ENCODE measurements around the gene UTS2R. TPM values are rescaled to one million over a fixed set of nuclear protein-coding genes. Genes with fewer than 3 reads are reported as not detected.
"Not testable (repeated sequence)": the region's sequence is repeated elsewhere in the genome, so short reads cannot be mapped to it uniquely, and the experiment has no call there.

Gene UTS2R
- total RNA-seq, 1 donor from 2014 or later = 1.4 TPM

- intact Hi-C loops (cut with micrococcal nuclease) = no loop called here
- Histone ChIP-seq H3K36me3 (no peaks in the 10 kb centered on the region), H3K9me3 (replicated peaks) (no peaks in the 10 kb centered on the region), H3K4me1 (peaks cover 30% of the 10 kb centered on the region), H3K27ac (replicated peaks) (no peak overlapping the region), H3K27me3 (ENCODE audit: low read depth) (peaks cover 62% of the 10 kb centered on the region), H3K4me3 (no peak overlapping the region)
- TF ChIP-seq CTCF (IDR thresholded peaks at IDR 0.05; ENCODE audit: borderline replicate concordance) = no peak
- DNase-seq = no peak
Observed at GRCh38 chr17:82367724-82368524, 3.6 kb upstream of the UTS2R start.

- intact Hi-C loops (cut with micrococcal nuclease) = no loop called here
- Histone ChIP-seq H3K4me3 (no peak overlapping the region), H3K27ac (replicated peaks) (no peak overlapping the region), H3K36me3 (no peaks in the 10 kb centered on the region), H3K27me3 (ENCODE audit: low read depth) (peaks cover 74% of the 10 kb centered on the region), H3K9me3 (replicated peaks) (no peaks in the 10 kb centered on the region), H3K4me1 (peaks cover 34% of the 10 kb centered on the region)
- no peak for DNase-seq
- TF ChIP-seq CTCF (IDR thresholded peaks at IDR 0.05; ENCODE audit: borderline replicate concordance) = no peak
Observed at GRCh38 chr17:82369211-82369610, 2.4 kb upstream of the UTS2R start.

- Histone ChIP-seq H3K27me3 (ENCODE audit: low read depth) (peaks cover 86% of the 10 kb centered on the region), H3K27ac (replicated peaks) (no peak overlapping the region), H3K9me3 (replicated peaks) (no peaks in the 10 kb centered on the region), H3K4me3 (peak overlapping the region; percentile 62), H3K4me1 (peaks cover 34% of the 10 kb centered on the region), H3K36me3 (no peaks in the 10 kb centered on the region)
- no peak for TF ChIP-seq CTCF (IDR thresholded peaks at IDR 0.05; ENCODE audit: borderline replicate concordance)
- intact Hi-C loops (cut with micrococcal nuclease) = no loop called here
- no peak for DNase-seq
Observed at GRCh38 chr17:82370471-82371332, 863 bp upstream of the UTS2R start.

GRCh38 chr17:82372249-82373071 lies 895 bp downstream of the UTS2R start:
- H3K4me3 ChIP-seq = peak overlapping the region; percentile 62
- intact Hi-C loops (cut with micrococcal nuclease) = no loop called here
- peaks cover 34% of the 10 kb centered on the region for H3K4me1 ChIP-seq
- no peaks in the 10 kb centered on the region for H3K9me3 ChIP-seq (replicated peaks)
- H3K27ac ChIP-seq (replicated peaks) = no peak overlapping the region
- no peaks in the 10 kb centered on the region for H3K36me3 ChIP-seq
- no peak for TF ChIP-seq CTCF (IDR thresholded peaks at IDR 0.05; ENCODE audit: borderline replicate concordance)
- DNase-seq = no peak
- peaks cover 93% of the 10 kb centered on the region for H3K27me3 ChIP-seq (ENCODE audit: low read depth)

GRCh38 chr17:82373072-82373452 lies 1.5 kb downstream of the UTS2R start:
- H3K4me3 ChIP-seq = peak overlapping the region; percentile 62
- intact Hi-C loops (cut with micrococcal nuclease); H3K36me3 ChIP-seq; DNase-seq; H3K27ac ChIP-seq (replicated peaks); H3K9me3 ChIP-seq (replicated peaks): not testable (repeated sequence)
- H3K27me3 ChIP-seq (ENCODE audit: low read depth) = peaks cover 93% of the 10 kb centered on the region
- peaks cover 34% of the 10 kb centered on the region for H3K4me1 ChIP-seq
